Thoracic aorta (tissue), 2 donors: ENCODE measurements around the gene CPHXL. TPM values are rescaled to one million over a fixed set of nuclear protein-coding genes. Genes with fewer than 3 reads are reported as not detected.

Experiments
- ATAC-seq: fragments of 150-250 bp; one replicate; pipeline ENCODE4 v1.8.0; 2017; ENCODE audit warnings: low read depth; ENCODE audit not compliant: insufficient number of reproducible peaks, low FRiP score
- DNase-seq: peaks from one replicate; pipeline ENCODE4 v3.0.0-alpha.2; 2020; ENCODE audit warnings: low spot score
- H3K27ac ChIP-seq, 2 donors: fragments of 200-600 bp; sonication (generic); 1 replicate in 1 of 2; 2 replicates in 1 of 2; pipeline ENCODE4 v1.5.1; 2016; ENCODE audit warnings: mild to moderate bottlenecking in 2 of 2, moderate library complexity in 2 of 2
- H3K27me3 ChIP-seq: fragments of 200-600 bp; sonication (generic); replicated peaks from 2 replicates; pipeline ENCODE4 v1.6.0; 2016; ENCODE audit warnings: mild to moderate bottlenecking; ENCODE audit not compliant: insufficient read depth
- H3K36me3 ChIP-seq: fragments of 200-600 bp; sonication (generic); one replicate; pipeline ENCODE4 v1.5.1; 2016
- H3K4me1 ChIP-seq, 2 donors: fragments of 200-600 bp; sonication (generic); 1 replicate in 1 of 2; 2 replicates in 1 of 2; pipeline versions ENCODE4 v1.5.1 to v1.6.0; 2016; ENCODE audit warnings: low read depth in 2 of 2, mild to moderate bottlenecking in 1 of 2; ENCODE audit not compliant: control insufficient read depth in 1 of 2
- H3K4me3 ChIP-seq: fragments of 200-600 bp; sonication (generic); 2 replicates; pipeline ENCODE4 v1.5.1; 2016; ENCODE audit warnings: mild to moderate bottlenecking
- H3K9me3 ChIP-seq: fragments of 200-600 bp; sonication (generic); 2 replicates; pipeline ENCODE4 v1.5.1; 2016
- CTCF ChIP-seq: fragments of 200-600 bp; sonication (generic); IDR thresholded peaks from one replicate; pipeline ENCODE4 v1.5.1; 2019; ENCODE audit warnings: antibody characterized with exemption
- total RNA-seq, 2 donors: library from RNA; depleted of rRNA; stranded (reverse); fragments of >200 nt; gene quantifications; one replicate each; pipeline versions ENCODE4 v1.1.0 to v1.2.3, GENCODE V29; 2016

Gene CPHXL
- total RNA-seq, 2 donors from 2014 or later, result not detected

GRCh38 chr16:75710344-75710743, 15.9 kb downstream of the CPHXL start:
- H3K27me3 ChIP-seq, result no peaks in the 10 kb centered on the region

GRCh38 chr16:75703306-75703705, 23.0 kb downstream of the CPHXL start:
- Histone ChIP-seq H3K4me3 (no peak overlapping the region), H3K27ac (no peak overlapping the region), H3K9me3 (no peaks in the 10 kb centered on the region), H3K36me3 (no peaks in the 10 kb centered on the region), H3K4me1 (no peaks in the 10 kb centered on the region), H3K27me3 (no peaks in the 10 kb centered on the region)
- no peak for ATAC-seq
- DNase-seq, result no peak
- TF ChIP-seq CTCF, result no peak

More at GRCh38 chr16:75710344-75710743, 15.9 kb downstream of the CPHXL start:
- no peak for DNase-seq
- H3K9me3 ChIP-seq, result peaks cover 6% of the 10 kb centered on the region
- no peaks in the 10 kb centered on the region for H3K36me3 ChIP-seq
- no peak overlapping the region for H3K27ac ChIP-seq
- no peak for TF ChIP-seq CTCF
- no peak overlapping the region for H3K4me3 ChIP-seq
- ATAC-seq, result no peak
- H3K4me1 ChIP-seq, result no peaks in the 10 kb centered on the region

GRCh38 chr16:75702242-75702641, 24.0 kb downstream of the CPHXL start:
- Histone ChIP-seq H3K36me3 (no peaks in the 10 kb centered on the region), H3K27ac (no peak overlapping the region), H3K4me3 (no peak overlapping the region), H3K9me3 (no peaks in the 10 kb centered on the region), H3K27me3 (no peaks in the 10 kb centered on the region), H3K4me1 (no peaks in the 10 kb centered on the region)
- DNase-seq (no peak), ATAC-seq (no peak)
- TF ChIP-seq CTCF, result no peak

GRCh38 chr16:75701361-75701760, 24.9 kb downstream of the CPHXL start, which contains the start of gene DUXB:
Gene DUXB, minus strand, starts transcription at chr16:75701461. Its CDS starts 43 bp downstream, at chr16:75701418.
- Histone ChIP-seq H3K4me3 (no peak within 1 kb of the TSS), H3K4me1 (no peaks in the 10 kb centered on the region), H3K36me3 (no peaks in the 10 kb centered on the region), H3K9me3 (no peaks in the 10 kb centered on the region), H3K27me3 (no peaks in the 10 kb centered on the region), H3K27ac (no peak within 1 kb of the TSS)
- DNase-seq (no peak), ATAC-seq (no peak)
- no peak for TF ChIP-seq CTCF

- no peaks in the 10 kb centered on the region for H3K27me3 ChIP-seq
- no peak for DNase-seq
- no peak for ATAC-seq
- no peaks in the 10 kb centered on the region for H3K9me3 ChIP-seq
- H3K36me3 ChIP-seq, result no peaks in the 10 kb centered on the region
- no peak for TF ChIP-seq CTCF
- no peaks in the 10 kb centered on the region for H3K4me1 ChIP-seq
- no peak overlapping the region for H3K27ac ChIP-seq
- H3K4me3 ChIP-seq, result no peak overlapping the region
Measured at GRCh38 chr16:75697571-75697970, 28.7 kb downstream of the CPHXL start.
